Activated CD4-positive, CD25-positive, alpha-beta regulatory T cell treated with anti-CD3 and anti-CD28 coated beads, Interleukin-2, amount 50 U/mL, for 16 hours (primary cell): Measurements from ENCODE around the gene GALM.
"Not testable (repeated sequence)": the region's sequence is repeated elsewhere in the genome, so short reads cannot be mapped to it uniquely, and the experiment has no call there.

Experiments used
- DNase-seq: peaks from one replicate; pipeline ENCODE4 v3.0.0-alpha.2; 2020; ENCODE audit warnings: low read depth, low spot score

The GALM gene

DNA sequence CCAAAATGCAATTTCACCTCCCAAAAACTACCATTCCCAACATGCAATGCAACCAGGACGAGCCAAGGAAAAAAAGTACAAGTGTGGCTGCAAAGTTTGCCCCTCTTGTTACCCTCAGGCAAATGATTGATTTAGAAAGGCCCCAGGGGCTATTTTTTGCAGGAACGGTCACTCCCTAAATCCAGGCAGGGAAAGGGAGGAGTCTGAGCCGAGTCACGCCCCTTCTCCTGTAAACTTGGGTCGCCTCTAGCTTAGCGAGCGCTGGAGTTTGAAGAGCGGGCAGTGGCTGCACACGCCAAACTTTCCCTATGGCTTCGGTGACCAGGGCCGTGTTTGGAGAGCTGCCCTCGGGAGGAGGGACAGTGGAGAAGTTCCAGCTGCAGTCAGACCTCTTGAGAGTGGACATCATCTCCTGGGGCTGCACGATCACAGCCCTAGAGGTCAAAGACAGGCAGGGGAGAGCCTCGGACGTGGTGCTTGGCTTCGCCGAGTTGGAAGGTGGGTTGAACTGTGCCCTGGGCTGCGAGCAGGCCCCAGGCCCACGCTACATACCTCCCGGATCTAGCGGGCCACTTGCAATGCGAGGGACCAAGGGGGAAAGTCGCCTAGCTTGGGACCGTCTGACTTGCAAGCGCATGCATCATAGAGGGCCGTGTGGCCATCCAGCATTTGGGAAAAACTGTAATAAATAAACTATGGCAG lies at the start of gene GALM:
TSS of gene GALM (plus strand) at position 261 of the 702 bp plus-strand sequence. CDS start at position 309, 48 bp downstream.
- no peak for DNase-seq

DNA sequence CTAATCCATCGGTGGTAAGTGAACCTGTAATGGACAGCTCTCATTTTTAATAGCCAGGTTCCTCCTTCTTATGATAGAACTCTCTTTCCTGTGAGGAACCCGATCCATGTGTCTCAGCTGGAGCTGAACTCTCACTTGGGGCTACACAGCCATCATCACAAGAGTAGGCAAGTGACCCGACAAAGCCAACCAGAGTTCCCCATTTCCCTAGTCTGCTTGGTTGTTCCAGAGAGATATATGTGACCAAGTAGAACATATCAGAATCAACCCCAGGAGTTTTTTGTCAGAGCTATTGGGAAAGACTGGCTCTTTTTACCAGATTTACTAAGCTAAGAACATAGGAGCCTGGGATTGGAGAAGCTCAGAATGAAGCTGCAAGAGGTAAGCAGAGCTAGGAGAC lies 48.6 kb upstream of the GALM start:
- no peak for DNase-seq

DNA sequence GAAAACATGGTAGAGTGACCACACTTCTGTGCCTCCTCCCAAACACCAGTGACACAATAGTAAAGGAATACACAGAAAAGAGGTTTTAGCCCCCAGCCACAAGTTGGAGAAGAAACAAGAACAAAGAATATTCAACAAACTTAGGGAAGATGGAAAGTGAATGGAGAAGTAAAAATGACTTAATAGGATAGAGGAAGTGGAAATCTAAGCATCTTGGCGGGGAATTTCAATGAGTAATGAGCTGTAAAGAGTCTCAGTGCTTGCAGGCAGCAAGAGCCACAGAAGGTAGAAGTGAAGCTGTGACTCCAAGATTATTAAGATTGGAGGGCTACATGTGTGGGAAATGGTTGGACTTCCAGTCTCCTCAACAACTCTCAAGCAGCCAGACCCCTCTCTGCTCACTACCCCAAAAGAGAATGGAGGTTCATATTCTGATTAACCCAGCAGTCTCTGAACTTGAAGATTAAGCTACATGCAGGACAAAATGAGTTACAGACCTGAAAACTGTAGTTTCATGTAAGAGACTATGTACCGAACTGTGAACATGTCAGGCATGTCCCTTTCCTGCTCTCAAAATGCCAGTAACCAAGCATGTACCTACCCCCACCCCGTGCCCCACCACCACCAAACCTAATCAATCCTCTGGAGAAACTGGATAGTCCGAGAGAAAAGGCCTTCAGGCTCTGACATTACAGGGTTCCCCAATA lies 46.3 kb upstream of the GALM start:
- no peak for DNase-seq

DNA sequence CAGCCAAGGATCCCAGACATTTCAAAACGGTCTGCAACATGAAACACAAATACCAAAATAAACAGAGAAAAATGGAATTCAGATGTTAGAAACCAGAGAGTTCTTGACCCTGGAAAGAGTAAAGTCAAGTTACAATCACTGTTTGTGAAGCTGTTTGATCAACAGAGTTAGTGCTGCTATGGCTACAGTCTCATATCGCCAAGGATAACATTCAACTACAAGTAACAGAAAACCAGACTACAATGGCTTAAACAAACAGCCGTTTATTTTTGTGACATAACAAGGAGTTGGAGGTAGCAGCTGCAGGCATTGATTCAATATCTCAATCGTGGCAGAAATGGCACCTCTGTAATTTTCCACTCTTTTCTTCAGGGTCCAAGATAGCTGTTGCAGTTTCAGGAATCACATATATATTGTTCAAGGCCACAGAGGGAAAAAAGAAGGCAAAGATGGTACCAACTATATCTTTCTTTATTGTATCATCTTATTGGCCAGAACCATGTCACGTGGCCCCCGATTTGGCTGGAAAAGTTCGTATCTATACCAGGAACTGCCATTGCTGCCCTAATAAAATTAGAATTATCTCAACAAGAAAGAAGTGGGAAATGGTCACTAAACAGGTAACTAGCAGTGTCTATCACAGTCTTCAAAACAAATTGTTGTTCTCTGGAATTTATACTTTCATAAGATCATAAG lies 45.5 kb upstream of the GALM start:
- no peak for DNase-seq

DNA sequence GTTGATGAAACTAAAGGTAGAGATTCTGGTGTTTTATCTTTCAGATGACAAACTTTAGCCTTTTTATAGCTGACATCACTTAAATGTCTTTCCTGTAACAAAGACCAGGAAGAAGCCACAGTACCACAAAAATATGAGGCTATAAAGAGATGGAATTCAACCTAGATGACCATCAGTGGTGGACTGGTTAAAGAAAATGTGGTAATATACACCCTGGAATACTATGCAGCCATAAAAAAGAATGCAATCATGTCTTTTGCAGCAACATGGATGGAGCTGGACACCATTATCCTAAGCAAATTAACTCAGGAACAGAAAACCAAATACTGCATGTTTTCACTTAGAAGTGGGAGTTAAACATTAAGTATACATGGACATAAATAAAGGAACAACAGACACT lies 44.9 kb upstream of the GALM start:
- no peak for DNase-seq

DNA sequence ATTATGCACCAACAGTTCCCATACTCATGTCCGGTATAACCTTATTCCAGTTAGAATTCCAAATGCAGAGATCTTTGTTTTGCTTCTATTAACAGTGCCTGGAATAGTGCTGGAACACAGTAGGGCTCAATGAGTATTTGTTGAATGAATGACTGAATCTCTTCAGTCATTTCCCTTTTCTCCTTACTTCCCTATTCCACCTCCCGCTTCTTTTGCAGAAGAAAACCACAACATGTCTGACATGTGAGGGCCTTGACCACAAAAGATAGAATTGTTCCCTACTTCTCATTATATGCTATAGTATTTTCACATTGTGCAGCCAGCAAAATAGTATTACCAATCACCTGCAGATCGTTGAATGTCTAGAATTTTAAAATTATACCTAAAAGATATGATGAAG lies 43.7 kb upstream of the GALM start:
- no peak for DNase-seq

DNA sequence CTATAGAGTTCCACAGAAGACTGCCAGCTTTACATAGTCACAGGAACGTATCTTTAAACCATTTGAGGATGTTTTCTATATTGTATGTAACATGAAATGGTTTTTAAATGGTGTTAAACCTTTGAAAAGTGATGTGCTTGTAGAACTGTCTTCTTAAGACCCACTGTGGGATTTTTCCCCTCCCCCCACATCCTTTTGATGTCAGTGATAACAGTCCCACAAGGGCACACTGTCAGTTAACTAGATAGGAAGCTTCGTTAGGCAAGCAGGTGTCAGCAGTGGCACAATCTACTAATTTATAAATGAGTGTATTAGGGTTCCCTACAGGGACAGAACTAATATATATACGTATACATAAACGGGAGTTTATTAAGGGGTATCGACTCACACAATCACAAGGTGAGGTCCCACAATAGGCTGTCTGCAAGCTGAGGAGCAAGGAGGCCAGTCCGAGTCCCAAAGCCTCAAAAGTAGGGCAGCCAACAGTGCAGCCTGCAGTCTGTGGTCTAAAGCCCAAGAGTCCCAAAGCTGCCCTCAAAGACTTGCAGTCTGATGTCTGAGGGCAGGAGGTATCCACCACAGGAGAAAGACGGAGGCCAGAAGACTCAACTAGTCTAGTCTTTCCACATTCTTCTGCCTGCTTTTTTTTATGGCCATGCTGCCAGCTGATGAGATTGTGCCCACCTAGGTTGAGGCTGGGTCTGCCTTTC lies 39.4 kb upstream of the GALM start:
- DNase-seq = no peak

DNA sequence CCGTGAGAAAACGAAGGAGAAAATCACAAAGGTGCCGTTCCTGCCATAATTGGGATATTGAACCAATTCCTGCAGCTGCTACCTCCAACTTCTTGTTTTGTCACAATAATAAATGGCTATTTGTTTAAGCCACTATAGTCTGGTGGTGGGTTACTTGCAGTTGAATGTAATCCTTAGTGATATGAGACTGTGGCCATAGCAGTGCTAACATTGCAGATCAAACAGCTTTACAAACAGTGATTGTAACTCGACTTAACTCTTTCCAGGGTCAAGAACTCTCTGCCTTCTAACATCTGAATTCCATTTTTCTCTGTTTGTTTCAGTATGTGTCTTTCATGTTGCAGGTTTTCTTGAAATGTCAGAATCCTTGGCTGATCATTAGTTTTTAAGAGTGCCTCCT lies 38.5 kb upstream of the GALM start:
- DNase-seq = no peak

DNA sequence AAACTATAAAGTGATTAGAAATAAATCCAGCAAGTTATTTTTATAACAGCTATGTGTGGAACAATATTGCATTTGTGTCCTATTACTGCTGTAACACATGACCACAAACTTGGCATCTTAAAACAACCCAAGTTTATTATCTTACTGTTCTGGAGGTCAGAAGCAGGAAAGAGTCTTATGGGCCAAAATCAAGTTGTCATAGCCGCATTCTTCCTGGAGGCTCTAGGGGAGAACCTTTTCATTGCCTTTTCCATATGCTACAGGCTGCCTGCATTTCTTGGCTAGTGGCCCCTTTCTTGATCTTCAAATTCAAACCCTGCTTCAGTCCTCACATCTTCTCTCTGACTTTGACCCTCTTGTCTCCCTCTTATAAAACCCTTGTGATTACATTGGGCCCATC lies 36.2 kb upstream of the GALM start:
- no peak for DNase-seq

DNA sequence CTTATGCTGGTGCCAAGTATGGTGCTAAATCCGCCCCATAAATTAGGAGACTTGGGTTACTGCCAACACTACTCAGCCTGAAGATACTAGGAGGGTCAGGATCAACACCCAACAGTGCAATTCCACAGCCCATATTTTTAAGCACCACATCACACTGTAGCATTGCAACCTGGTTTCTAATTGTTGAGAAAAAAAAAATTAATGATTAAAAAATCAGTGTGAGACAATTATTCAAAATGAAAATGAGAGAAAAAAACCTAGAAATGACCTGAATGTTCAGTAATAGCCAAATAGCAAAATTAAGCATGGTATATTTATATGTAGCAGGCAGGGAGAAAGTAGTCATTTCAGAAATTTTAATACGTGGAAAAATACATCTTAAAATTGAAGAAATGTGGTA lies 33.9 kb upstream of the GALM start:
- DNase-seq = no peak

DNA sequence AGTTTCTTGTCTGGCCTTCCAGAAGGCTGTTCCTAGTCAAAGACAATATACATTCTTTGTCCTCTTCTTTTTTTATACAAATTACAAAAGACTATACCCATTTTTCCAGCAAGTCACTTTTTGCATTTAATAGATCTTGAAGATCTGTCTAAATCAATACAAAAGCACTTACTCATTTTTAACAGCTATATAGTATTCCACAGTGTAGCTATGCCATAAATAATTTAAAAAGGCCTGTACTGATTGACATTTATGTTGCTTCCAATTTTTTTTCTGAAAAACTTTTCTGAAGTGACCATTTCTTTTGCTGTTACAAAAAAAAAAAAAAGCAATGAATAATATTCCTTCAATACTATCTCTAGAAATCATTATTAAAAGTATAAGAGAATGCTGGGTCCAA lies 32.9 kb upstream of the GALM start:
- no peak for DNase-seq

DNA sequence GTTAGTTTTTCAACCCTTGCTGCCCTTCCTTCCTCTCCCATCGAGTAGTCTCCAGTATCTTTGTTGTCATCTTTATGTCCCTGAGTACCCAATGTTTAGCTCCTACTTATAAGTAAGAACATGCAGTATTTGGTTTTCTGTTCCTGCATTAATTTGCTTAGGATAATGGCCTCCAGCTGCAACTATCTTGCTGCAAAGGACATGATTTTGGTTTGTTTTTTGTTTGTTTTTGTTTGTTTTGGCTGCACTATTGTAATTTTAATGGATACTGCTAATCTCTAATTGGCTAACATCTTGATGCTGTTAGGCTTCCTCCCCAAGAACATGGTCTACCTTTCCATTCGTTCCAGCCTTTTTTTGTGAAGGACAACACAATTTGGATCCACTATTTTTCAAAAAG lies 32.0 kb upstream of the GALM start:
- no peak for DNase-seq

DNA sequence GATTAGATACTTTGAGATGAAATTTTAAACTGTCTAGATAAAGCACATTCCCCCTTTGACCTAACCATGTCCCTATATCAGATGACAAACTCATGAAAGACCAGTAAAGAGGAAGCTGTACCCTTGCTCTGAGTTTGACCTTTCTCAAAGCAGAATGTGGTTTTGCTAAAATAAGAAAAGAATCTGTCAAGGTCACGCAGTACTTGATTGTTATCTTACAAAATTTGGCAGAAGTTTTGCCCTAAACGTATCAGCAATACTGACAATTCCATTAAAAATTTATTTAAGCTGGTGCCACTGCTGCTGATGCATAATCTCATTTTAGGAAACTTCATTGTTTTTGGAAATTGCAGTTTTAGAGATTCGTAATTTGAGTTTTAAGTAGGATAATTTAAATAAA lies 31.2 kb upstream of the GALM start:
- no peak for DNase-seq

DNA sequence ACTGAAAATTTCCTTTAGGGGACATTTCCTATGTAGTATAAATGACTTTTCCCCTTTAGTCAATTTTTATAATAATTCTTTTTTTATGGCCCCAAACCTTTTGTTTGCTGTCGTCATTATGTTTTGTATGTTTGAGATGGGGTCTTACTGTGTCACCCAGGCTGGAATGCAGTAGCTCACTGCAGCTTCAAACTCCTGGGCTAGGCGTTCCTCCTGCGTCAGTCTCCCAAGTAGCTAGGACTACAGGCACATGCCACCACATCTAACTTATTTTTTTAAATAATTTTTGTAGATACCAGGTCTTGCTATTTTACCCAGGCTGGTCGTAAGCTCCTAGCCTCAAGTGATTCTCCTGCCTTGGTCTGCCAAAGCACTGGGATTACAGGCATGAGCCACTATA lies 30.8 kb upstream of the GALM start:
- DNase-seq = no peak

DNA sequence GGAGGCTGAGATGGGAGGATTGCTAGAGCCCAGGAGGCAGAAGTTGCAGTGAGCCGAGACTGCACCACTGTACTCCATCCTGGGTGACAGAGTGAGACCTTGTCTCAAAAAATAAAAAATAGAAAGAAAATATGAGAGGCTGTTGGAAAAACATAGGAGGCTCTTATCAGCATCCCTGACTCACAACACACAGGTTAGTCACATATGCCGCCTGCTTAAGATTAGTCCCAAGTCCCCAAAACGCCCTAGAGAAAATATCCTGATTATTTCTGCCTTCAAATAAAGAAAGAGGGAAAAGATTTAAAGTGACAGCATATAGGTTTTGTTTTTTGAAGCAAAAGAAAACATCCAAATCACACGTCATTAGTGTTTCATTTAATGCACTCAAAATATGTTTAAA lies 29.8 kb upstream of the GALM start:
- DNase-seq = no peak

DNA sequence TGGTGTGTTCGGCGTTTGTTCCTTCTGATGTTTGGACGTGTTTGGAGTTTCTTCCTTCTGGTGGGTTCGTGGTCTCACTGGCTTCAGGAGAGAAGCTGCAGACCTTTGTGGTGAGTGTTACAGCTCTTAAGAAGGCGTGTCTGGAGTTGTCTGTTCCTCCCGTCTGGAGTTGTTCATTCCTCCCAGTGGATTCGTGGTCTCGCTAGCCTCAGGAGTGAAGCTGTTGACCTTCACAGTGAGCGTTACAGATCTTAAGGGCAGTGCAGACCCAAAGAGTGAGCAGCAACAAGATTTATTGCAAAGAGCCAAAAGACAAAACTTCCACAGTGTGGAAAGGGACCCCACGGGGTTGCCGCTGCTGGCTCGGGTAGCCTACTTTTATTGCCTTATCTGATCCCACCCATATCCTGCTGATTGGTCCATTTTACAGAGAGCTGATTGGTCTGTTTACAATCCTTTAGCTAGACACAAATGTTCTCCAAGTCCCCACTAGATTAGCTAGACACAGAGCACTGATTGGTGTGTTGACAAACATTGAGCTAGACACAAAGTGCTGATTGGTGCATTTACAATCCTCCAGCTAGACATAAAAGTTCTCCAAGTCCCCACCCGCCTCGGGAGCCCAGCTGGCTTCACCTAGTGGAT lies 23.4 kb upstream of the GALM start:
- DNase-seq = not testable (repeated sequence)

DNA sequence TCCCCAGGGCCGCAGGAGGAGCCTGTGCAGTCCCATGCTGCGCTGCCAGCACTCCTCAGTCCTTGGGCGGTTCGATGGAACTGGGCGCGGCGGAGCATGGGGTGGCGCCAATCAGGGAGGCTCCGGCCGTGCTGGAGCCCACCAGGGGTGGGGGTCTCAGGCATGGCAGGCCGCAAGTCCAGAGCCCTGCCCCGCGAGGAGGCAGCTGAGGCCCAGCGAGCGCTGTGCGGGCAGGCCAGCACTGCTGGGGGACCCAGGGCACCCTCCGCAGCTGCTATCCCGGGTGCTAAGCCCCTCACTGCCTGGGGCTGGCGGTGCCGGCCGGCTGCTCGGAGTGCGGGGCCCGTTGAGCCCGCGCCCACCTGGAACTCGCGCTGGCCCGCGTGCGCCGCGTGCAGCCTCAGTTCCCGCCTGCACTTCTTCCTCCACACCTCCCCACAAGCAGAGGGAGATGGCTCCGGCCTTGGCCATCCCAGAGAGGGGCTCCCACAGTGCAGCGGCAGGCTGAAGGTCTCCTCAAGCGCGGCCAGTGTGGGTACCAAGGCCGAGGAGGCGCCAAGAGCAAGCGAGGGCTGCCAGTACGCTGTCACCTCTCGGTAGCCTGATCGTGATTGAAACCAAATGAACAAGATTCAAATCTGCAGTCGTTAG lies 22.8 kb upstream of the GALM start:
- no peak for DNase-seq

DNA sequence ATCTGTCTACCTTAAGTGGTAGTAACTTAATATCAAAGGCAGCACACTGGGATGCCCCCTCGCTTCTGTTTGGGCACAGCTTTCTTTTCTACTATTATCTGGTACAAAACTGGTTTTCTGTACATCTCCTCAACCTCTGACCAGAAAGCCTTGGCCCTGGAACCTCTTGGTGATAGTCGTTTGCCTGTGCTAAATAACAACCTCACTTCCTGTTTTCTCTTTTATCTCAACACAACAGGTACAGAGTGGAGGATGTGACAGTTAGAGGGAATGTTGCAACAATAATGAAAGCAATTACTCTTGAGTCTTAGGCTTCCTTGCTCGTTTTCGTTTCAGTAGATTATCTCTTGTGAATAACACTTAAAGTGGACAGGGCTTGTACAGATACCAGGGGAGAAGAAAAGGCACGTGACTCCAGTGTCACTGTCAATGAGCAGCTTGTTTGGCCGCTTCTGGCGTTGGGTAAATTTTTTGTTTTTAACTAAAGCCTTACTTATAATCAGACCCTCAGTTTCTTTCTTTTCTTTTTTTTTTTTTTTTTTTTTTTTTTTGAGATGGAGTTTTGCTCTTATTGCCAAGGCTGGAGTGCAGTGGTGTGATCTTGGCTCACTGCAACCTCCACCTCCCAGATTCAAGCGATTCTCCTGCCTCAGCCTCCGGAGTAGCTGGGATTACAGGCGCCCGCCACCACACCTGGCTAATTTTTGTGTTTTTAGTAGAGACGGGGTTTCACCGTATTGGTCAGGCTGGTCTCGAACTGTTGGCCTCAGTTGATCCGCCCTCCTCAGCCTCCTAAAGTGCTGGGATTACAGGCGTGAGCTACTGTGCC lies 22.0 kb upstream of the GALM start:
- not testable (repeated sequence) for DNase-seq

DNA sequence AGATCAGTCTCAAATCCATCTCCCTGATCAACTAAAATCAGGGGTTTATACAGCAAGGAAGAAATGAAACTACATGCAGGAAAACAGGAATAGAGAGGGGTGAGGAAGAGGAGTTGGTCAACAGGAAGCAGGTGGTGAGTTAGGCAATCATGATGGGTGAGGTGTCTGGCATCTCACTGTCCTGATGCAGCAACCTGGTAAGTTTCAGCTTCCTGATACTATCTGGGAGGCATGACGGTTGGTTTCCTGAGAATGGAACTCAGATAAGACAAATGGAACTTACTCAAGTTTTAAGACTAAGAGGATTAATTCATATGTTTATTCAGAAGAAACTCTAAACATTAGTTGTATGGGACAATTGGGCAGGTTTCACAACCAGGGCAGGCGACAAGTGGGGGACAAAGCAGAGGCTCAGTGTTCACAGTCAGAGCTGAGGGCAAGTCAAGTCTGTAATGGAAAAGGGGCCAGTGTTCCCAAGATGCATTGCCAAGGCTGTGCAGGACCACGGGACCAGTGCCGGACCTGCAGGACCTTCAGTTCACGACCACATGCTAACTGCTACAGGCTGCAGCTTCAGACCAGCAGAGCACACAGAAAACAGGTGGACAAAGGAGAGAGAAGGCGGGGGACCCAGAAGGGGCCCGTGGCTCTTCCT lies 17.7 kb upstream of the GALM start:
- DNase-seq = no peak
